ENCODE results near the gene MKRN2. TPM values are rescaled to one million over a fixed set of nuclear protein-coding genes. Genes with fewer than 3 reads are reported as not detected.

Gene MKRN2
- total and polyA plus RNA-seq, 2 of the 13 experiments (the other 11 are each of a cell fraction or from before 2014, with no cell fraction given): 25.5 to 34.3 TPM

GRCh38 chr3:12556690-12557472 lies at the start of gene MKRN2 (continued):
- TF ChIP-seq FOXA3 (CRISPR knock-in tag; IDR thresholded peaks at IDR 0.05): peak; percentile 19; the same call in 1 of the 2 replicates
- TF ChIP-seq PPARG (CRISPR knock-in tag; conservative IDR thresholded peaks at IDR 0.05): peak; percentile 49; the same call in 1 of the 2 replicates
- TF ChIP-seq PATZ1 (CRISPR knock-in tag; IDR thresholded peaks at IDR 0.05): peak; percentile 54
- TF ChIP-seq HCFC1 (IDR thresholded peaks at IDR 0.05; ENCODE audit: low read depth, low read length): peak; percentile 73
- no peak; the same call in none of the 2 replicates for TF ChIP-seq MYPOP (CRISPR knock-in tag; IDR thresholded peaks at IDR 0.05)
- TF ChIP-seq NCOA1 (CRISPR knock-in tag; IDR thresholded peaks at IDR 0.05): peak; percentile 33; the same call in 1 of the 2 replicates
- TF ChIP-seq ATF2 (CRISPR knock-in tag; IDR thresholded peaks at IDR 0.05): peak; percentile 47; the same call in 1 of the 2 replicates
- TF ChIP-seq PHF20 (CRISPR knock-in tag; IDR thresholded peaks at IDR 0.05): peak; percentile 88
- TF ChIP-seq KAT7 (CRISPR knock-in tag; IDR thresholded peaks at IDR 0.05; ENCODE audit: borderline replicate concordance): peak; percentile 83; the same call in 1 of the 2 replicates
- TF ChIP-seq GZF1 (CRISPR knock-in tag; IDR thresholded peaks at IDR 0.05): peak; percentile 61; the same call in 1 of the 2 replicates
- 0 out of 2 replicates have a peak, but pooled peaks have one; percentile 67 for TF ChIP-seq ZBTB42 (CRISPR knock-in tag; IDR thresholded peaks at IDR 0.05)
- no peak for TF ChIP-seq SP1 (IDR thresholded peaks at IDR 0.05)
- peak; percentile 64 for TF ChIP-seq SP1 (CRISPR knock-in tag; IDR thresholded peaks at IDR 0.05)
- peak; percentile 94 for TF ChIP-seq POLR2G (IDR thresholded peaks at IDR 0.05; ENCODE audit: low read depth, low read length)
- TF ChIP-seq PHF5A (CRISPR knock-in tag; IDR thresholded peaks at IDR 0.05; ENCODE audit: low read depth, unreplicated experiment): no peak
- peak; percentile 92; the same call in 1 of the 2 replicates for TF ChIP-seq ZFYVE20 (CRISPR knock-in tag; IDR thresholded peaks at IDR 0.05; ENCODE audit: borderline replicate concordance, low read depth)
- TF ChIP-seq NFE2 (CRISPR knock-in tag; IDR thresholded peaks at IDR 0.05): no peak
- TF ChIP-seq MZF1 (CRISPR knock-in tag; IDR thresholded peaks at IDR 0.05; ENCODE audit: borderline replicate concordance): 0 out of 2 replicates have a peak, but pooled peaks have one; percentile 73
- peak; percentile 69; the same call in 1 of the 2 replicates for TF ChIP-seq ZNF274 (CRISPR knock-in tag; IDR thresholded peaks at IDR 0.05)
- TF ChIP-seq MED1 (CRISPR knock-in tag; IDR thresholded peaks at IDR 0.05): peak; percentile 64; the same call in 1 of the 2 replicates
- peak; percentile 40 for TF ChIP-seq TAF15 (IDR thresholded peaks at IDR 0.05; ENCODE audit: low read depth, low read length, poor library complexity, severe bottlenecking)
- TF ChIP-seq TFDP2 (CRISPR knock-in tag; IDR thresholded peaks at IDR 0.05): peak; percentile 70
- TF ChIP-seq ZNF749 (CRISPR knock-in tag; IDR thresholded peaks at IDR 0.05; ENCODE audit: borderline replicate concordance): 0 out of 2 replicates have a peak, but pooled peaks have one; percentile 45
- TF ChIP-seq NKX3-1 (CRISPR knock-in tag; IDR thresholded peaks at IDR 0.05): no peak
- TF ChIP-seq ISL2 (CRISPR knock-in tag; IDR thresholded peaks at IDR 0.05): peak; percentile 70
- TF ChIP-seq STAG1 (CRISPR knock-in tag; IDR thresholded peaks at IDR 0.05): no peak
